HUES48 (cell line): Measurements from ENCODE around the gene LARP6.
"Not testable (repeated sequence)": the region's sequence is repeated elsewhere in the genome, so short reads cannot be mapped to it uniquely, and the experiment has no call there.

Experiments
- H3K27ac ChIP-seq: one replicate; pipeline ENCODE4 v1.7.0; 2013; ENCODE audit warnings: low read depth, low read length, inconsistent platforms
- H3K27me3 ChIP-seq: 2 replicates; pipeline ENCODE4 v1.6.1; 2013; ENCODE audit warnings: mild to moderate bottlenecking, low read length; ENCODE audit not compliant: control insufficient read depth, insufficient read depth
- H3K36me3 ChIP-seq: 2 replicates; pipeline ENCODE4 v1.6.1; 2013; ENCODE audit warnings: low read length; ENCODE audit not compliant: control insufficient read depth, insufficient read depth
- H3K4me1 ChIP-seq: 2 replicates; pipeline ENCODE4 v1.6.1; 2013; ENCODE audit warnings: mild to moderate bottlenecking, low read length; ENCODE audit not compliant: control insufficient read depth, insufficient read depth
- H3K4me3 ChIP-seq: 2 replicates; pipeline ENCODE4 v1.5.1; 2013; ENCODE audit warnings: mild to moderate bottlenecking, low read depth, low read length
- H3K9ac ChIP-seq: 2 replicates; pipeline ENCODE4 v1.6.1; 2013; ENCODE audit warnings: mild to moderate bottlenecking, low read depth, low read length, moderate library complexity
- H3K9me3 ChIP-seq: 2 replicates; pipeline ENCODE4 v1.6.1; 2013; ENCODE audit warnings: low read length; ENCODE audit not compliant: control insufficient read depth, insufficient read depth

LARP6 gene

DNA sequence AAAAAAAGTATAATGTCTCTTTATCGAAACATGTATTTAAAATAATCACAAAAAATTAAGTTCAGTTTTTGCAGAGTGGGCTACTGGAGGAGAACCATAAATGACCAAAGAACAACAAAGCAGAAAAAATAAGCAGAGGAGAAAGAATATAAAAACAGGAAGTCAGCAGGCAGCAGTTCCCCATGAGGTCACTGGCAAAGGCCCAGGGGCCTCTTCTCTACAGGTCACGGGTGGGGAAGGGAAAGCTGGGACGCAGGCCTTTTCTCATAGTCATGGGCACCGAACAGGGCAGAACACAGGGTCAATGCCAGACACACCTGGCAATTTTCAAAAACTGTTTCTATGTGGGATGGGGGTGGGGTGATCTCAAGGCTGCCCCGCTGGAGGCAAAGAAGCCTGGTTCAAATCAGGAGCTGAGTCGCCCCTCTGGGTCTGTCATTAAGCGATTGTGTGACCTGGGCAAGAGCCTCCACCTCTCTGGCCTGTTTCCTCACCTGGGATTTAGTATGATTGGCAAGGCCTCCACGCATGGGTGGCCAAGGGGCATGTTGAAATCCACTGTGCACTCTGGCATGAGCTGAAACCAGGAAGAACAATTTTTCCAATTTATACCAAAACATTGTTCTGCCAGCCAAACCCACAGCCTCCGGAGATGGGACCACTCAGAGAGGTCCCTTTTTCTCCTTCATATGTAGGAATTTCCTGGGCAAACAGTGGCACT, 46.8 kb downstream of the LARP6 start:
- Histone ChIP-seq H3K9ac (no peak overlapping the region), H3K36me3 (no peaks in the 10 kb centered on the region), H3K27ac (no peak overlapping the region), H3K9me3 (no peaks in the 10 kb centered on the region), H3K27me3 (no peaks in the 10 kb centered on the region), H3K4me3 (no peak overlapping the region), H3K4me1 (no peaks in the 10 kb centered on the region)

DNA sequence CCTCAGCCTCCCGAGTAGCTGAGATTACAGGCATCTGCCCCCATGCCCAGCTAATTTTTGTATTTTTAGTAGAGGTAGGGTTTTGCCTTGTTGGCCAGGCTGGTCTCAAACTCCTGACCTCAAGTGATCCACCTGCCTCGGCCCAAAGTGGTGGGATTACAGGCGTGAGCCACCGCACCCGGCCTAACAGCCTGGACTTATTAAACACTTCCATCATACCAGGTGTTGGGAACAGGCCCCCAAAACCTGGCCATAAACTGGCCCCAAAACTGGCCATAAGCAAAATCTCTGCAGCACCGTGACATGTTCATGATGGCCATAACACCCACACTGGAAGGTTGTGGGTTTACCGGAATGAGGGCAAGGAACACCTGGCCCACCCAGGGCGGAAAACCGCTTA, 49.6 kb downstream of the LARP6 start:
- not testable (repeated sequence) for H3K4me3 ChIP-seq, H3K4me1 ChIP-seq, H3K36me3 ChIP-seq, H3K27me3 ChIP-seq, H3K9ac ChIP-seq, H3K9me3 ChIP-seq, H3K27ac ChIP-seq

GRCh38 chr15:70802629-70803028, 51.3 kb downstream of the LARP6 start:
- Histone ChIP-seq H3K4me3 (no peak overlapping the region), H3K9ac (no peak overlapping the region), H3K27ac (no peak overlapping the region), H3K27me3 (no peaks in the 10 kb centered on the region; the same call in 1 of the 2 replicates), H3K9me3 (no peaks in the 10 kb centered on the region), H3K36me3 (no peaks in the 10 kb centered on the region), H3K4me1 (no peaks in the 10 kb centered on the region)

DNA sequence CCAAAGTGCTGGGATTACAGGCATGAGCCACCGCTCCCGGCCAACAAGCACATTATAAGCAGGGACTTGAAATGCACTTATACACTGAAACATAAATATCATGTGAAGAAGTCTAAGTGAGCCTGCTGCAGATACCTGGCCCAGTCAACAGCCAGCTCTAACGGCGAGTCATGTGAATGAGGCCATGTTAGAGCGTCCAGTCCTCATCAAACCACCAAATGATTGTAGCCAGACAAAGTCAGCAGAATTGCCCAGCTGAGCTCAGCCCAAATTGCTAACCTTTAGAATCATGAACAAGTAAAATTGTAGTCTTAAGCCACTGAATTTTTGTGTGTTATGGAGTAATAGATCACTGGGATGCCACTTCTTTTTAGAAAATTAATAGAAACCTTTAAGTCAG, 52.8 kb downstream of the LARP6 start:
- Histone ChIP-seq H3K4me1 (no peaks in the 10 kb centered on the region), H3K27ac (no peak overlapping the region), H3K4me3 (no peak overlapping the region), H3K36me3 (no peaks in the 10 kb centered on the region), H3K27me3 (no peaks in the 10 kb centered on the region; the same call in 1 of the 2 replicates), H3K9ac (no peak overlapping the region), H3K9me3 (no peaks in the 10 kb centered on the region)

- Histone ChIP-seq H3K4me3 (no peak overlapping the region), H3K9ac (no peak overlapping the region), H3K4me1 (no peaks in the 10 kb centered on the region), H3K27ac (no peak overlapping the region), H3K9me3 (no peaks in the 10 kb centered on the region), H3K36me3 (no peaks in the 10 kb centered on the region), H3K27me3 (no peaks in the 10 kb centered on the region; the same call in 1 of the 2 replicates)
Measured at GRCh38 chr15:70799667-70800450, 54.1 kb downstream of the LARP6 start.

DNA sequence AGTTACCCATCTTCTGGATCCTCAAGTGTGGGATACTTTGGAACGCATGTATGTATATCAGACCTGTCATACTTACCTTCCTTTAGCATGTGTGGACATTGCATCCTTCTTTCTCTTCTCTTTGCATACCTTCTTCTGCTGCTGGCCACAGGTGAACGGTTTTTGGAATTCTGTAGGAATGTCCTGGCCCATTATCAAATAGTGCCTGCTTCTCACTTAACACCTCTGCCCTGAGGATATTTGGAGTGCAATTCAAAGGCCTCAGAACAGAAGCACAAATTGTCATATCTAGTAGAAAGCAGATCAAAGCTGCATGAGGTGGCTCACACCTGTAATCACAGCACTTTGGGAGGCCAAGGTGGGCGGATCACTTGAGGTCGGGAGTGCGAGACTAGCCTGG, 56.5 kb downstream of the LARP6 start:
- Histone ChIP-seq H3K9ac (no peak overlapping the region), H3K27ac (no peak overlapping the region), H3K27me3 (no peaks in the 10 kb centered on the region; the same call in 1 of the 2 replicates), H3K9me3 (no peaks in the 10 kb centered on the region), H3K4me3 (no peak overlapping the region), H3K4me1 (no peaks in the 10 kb centered on the region), H3K36me3 (no peaks in the 10 kb centered on the region)

DNA sequence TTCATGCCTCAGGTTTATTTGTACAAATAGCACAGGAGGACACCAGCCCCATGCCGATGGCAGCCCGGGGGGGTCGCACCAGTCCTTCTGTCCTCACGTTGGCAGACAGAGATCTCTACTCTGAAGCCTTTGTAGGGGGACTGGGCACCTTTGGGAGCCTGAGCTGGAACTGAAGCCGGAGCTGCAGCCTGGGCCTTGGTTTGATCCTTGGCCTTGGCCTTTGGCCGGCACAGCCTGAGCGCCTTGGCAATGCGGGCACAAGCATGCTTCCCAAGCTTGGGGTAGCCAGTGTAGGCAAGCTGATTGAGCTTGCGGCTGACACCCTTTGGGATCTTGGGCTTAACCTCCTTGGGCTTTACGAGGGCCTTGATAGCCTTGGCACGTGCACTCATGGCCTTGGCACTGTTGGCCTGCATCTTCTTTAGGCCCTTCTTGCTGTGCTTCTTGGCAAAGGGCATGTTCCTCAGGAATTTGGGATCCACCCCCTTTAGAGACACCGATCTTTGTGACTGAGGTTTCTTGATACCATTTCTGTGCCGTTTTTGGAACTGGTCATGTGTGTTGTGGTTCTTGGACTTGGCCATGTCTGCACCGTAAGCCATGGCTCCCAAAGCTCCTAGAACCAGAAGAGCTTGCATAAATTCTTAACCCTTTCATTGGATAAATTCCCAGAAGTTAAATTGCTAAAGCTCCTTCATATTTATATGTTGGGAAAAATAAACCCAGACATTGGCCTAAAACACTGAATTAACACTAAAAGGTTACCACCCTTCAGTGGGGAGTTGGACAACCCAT, 57.2 kb downstream of the LARP6 start:
- no peaks in the 10 kb centered on the region for H3K9me3 ChIP-seq
- H3K4me1 ChIP-seq: no peaks in the 10 kb centered on the region
- no peak overlapping the region for H3K4me3 ChIP-seq
- no peak overlapping the region for H3K27ac ChIP-seq
- no peak overlapping the region for H3K9ac ChIP-seq
- H3K27me3 ChIP-seq: no peaks in the 10 kb centered on the region; the same call in 1 of the 2 replicates
- H3K36me3 ChIP-seq: no peaks in the 10 kb centered on the region

DNA sequence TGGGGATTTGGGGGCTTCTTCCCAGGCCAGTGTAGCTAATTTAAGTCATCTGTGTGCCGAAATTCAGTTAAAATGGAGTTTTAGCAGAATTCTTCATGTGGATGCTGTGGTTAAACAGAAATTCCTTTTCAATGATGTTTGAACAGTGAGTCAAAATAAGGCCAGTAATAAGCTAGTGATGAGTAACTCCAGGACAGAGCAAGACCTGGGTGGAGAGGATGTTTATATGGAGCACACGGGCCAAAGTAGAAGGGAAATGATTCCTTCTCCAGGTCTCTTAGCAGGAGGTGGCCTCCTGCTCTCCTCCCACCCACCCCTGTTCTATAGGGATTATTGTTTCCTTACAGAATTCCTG, 58.7 kb downstream of the LARP6 start:
- Histone ChIP-seq H3K36me3 (no peaks in the 10 kb centered on the region), H3K9me3 (no peaks in the 10 kb centered on the region), H3K27me3 (no peaks in the 10 kb centered on the region; the same call in 1 of the 2 replicates), H3K27ac (no peak overlapping the region), H3K4me3 (no peak overlapping the region), H3K9ac (no peak overlapping the region), H3K4me1 (no peaks in the 10 kb centered on the region)

DNA sequence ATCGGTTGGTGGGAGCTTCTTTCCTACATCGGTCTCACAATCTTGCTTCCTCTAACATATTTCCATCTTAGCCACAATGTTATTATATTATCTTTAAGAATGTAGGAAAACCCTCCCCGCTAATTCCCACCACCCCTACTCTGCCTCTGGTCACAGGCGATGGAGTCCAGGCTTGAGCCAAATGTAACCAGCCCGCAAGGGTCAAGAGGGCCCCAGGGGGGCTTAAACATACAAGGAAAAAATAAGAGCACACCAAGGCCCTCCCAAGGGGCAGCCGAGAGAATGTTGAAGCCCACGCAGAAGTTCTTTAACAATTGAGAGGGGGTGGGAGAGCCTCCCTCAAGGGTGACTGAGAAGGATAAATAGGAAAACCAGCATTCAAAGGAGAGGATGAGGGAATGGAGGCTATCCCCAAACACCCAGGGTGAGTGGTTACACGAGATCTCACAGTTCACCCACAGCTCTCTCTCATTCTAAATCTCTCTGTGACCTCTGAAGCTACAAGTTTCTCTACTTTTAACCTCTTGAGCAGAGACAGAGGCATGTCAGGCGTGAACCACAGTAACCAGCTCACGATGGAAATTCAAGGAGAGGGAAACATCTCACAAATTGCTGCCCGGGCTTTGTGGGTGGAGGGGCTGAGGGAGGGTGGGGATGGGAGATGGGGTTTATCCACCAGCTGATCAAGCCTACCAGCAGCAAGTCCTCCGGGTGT, 59.2 kb downstream of the LARP6 start:
- Histone ChIP-seq H3K27ac (no peak overlapping the region), H3K27me3 (no peaks in the 10 kb centered on the region; the same call in 1 of the 2 replicates), H3K9me3 (no peaks in the 10 kb centered on the region), H3K4me1 (no peaks in the 10 kb centered on the region), H3K4me3 (no peak overlapping the region), H3K36me3 (no peaks in the 10 kb centered on the region), H3K9ac (no peak overlapping the region)

DNA sequence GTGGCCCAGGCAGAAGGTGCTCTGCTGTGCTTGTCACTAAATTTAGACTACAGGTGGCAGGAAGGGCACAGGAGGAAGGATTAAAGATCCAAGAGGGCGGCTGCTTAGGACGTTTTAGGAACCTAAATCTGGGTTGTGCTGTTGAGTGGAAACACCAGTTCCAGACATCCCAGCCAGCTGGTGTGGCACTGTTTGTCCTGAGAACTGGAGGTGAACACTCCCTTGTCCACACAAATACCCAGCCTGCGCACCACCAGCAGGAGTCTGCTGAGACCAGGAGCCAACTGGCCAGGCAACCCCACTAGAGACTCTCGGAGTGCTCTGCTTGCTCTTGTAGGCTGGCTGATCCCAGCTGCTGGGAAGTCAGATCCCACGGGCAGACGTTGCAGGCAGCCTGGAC, 60.3 kb downstream of the LARP6 start:
- H3K27me3 ChIP-seq: no peaks in the 10 kb centered on the region
- no peaks in the 10 kb centered on the region for H3K4me1 ChIP-seq
- H3K4me3 ChIP-seq: no peak overlapping the region
- no peak overlapping the region for H3K9ac ChIP-seq
- H3K36me3 ChIP-seq: no peaks in the 10 kb centered on the region
- no peak overlapping the region for H3K27ac ChIP-seq
- no peaks in the 10 kb centered on the region for H3K9me3 ChIP-seq
